ENCODE results near the gene MRTFA. TPM values are rescaled to one million over a fixed set of nuclear protein-coding genes. Genes with fewer than 3 reads are reported as not detected.

Gene MRTFA
- total and polyA plus RNA-seq, 2 donors = 22.3 to 37.6 TPM

DNA sequence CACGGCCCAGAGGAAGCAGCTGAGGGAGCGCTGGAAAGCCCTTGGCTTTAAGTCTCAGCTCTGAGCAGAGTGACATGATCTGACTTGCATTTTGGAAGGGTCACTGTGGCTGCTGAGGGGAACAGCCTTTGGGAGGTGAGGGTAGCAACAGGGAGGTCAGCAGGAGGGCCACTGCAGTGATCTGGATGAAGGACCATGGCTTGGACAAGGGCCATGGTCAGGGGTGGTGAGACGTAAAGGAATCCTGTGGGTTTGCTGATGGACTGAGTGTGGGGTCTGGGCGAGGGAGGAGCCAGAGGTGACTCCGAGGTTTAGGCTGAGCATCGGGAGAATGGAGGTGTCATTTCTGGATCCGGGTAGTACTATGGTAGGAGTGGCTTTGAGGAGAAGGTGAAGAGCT, 232.9 kb downstream of the MRTFA start:
- 87% methylated on average over 7 of the region's 7 CpGs for WGBS
- Histone ChIP-seq H3K36me3 (ENCODE audit: insufficient read depth) (no peaks in the 10 kb centered on the region), H3K4me3 (ENCODE audit: low read depth, low read length) (no peak overlapping the region), H3K27ac (ENCODE audit: low read depth) (no peak overlapping the region), H3K4me1 (ENCODE audit: insufficient read depth) (no peaks in the 10 kb centered on the region)
- DNase-seq (ENCODE audit: extremely low spot score) = no peak

DNA sequence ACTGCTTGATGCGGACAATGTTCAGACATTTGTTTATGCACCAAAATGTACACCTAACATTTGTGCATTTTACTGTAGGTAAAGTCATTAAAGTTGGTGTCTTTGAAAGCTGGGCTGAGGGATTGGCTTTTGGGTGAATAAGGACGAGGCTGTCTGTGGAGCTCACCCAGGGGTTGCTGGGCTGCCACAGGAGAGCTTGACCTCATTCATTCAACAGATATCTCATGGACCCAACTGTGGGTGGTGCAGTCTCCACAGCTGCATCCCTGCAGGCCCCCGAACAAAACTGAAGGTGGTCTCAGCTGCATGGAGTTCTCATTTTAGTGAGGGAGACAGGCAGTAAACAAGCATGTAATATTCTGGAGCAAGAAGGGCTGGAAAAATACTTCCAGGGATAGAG, 233.4 kb downstream of the MRTFA start:
- DNase-seq (ENCODE audit: extremely low spot score) = no peak
- Histone ChIP-seq H3K36me3 (ENCODE audit: insufficient read depth) (no peaks in the 10 kb centered on the region), H3K4me1 (ENCODE audit: insufficient read depth) (no peaks in the 10 kb centered on the region), H3K27ac (ENCODE audit: low read depth) (no peak overlapping the region), H3K4me3 (ENCODE audit: low read depth, low read length) (no peak overlapping the region)
- WGBS = 89% methylated on average over 3 of the region's 3 CpGs

DNA sequence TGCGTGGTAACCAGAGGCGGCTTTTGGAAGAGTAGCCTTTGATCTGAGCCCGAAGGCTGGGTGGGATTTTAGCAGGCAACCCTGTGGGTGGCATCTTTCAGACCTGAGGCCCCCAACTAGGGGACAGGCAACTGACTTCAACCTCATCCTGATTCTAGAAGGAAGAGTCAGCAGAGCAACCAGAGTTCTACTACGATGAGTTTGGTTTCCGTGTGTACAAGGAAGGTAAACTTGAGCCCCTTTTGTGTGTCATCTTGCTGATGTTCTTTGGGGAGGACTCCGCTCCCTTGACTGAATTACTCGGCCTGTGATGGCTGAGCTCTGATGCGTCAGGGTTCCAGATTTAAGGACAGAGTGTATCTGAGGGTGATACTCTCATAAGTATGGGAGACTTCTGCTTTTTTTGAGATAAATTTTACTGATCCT, 234.5 kb downstream of the MRTFA start:
- Histone ChIP-seq H3K4me1 (ENCODE audit: insufficient read depth) (no peaks in the 10 kb centered on the region), H3K36me3 (ENCODE audit: insufficient read depth) (no peaks in the 10 kb centered on the region), H3K4me3 (ENCODE audit: low read depth, low read length) (no peak overlapping the region), H3K27ac (ENCODE audit: low read depth) (no peak overlapping the region)
- WGBS = 92% methylated on average over 8 of the region's 8 CpGs
- DNase-seq (ENCODE audit: extremely low spot score) = no peak

DNA sequence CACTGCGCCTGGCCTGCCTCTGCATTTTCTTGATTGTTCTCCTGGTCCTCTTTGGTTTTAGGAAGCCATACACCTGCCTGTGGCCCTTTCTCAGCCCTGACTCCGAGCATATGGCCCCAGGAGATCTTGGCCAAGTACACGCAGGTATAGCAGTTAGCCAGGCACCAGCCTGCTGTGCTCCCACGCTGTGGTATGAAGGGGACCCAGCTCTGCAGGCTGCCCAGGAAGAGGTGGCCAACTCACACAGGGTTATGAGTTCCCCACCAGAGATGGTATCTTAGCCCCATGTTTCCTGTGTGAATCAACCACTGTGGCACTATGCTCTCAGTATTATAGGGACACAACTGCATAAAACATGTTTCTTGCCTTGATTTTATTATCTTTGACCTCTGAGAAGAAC, 235.0 kb downstream of the MRTFA start:
- H3K4me1 ChIP-seq (ENCODE audit: insufficient read depth) = no peaks in the 10 kb centered on the region
- no peaks in the 10 kb centered on the region for H3K36me3 ChIP-seq (ENCODE audit: insufficient read depth)
- no peak overlapping the region for H3K27ac ChIP-seq (ENCODE audit: low read depth)
- H3K4me3 ChIP-seq (ENCODE audit: low read depth, low read length) = no peak overlapping the region
- 96% methylated on average over 4 of the region's 4 CpGs for WGBS
- no peak for DNase-seq (ENCODE audit: extremely low spot score)

DNA sequence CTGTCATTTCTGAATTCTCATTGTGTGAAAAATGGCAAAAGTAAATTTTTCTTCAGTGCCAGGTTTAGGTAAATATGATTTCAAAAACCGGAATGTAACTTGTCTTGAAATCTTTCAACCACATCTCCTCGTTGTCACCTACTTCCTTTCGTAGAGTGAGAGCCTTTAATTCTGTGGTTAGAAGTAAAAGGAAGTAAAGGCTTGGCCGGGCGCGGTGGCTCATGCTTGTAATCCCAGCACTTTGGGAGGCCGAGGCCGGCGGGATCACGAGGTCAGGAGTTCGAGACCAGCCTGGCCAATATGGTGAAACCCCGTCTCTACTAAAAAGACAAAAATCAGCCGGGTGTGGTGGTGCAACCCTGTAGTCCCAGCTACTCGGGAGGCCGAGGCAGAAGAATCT, 236.4 kb downstream of the MRTFA start:
- H3K4me3 ChIP-seq (ENCODE audit: low read depth, low read length) = no peak overlapping the region
- WGBS = 81% methylated on average over 15 of the region's 15 CpGs
- H3K4me1 ChIP-seq (ENCODE audit: insufficient read depth) = no peaks in the 10 kb centered on the region
- no peak overlapping the region for H3K27ac ChIP-seq (ENCODE audit: low read depth)
- H3K36me3 ChIP-seq (ENCODE audit: insufficient read depth) = no peaks in the 10 kb centered on the region
- DNase-seq (ENCODE audit: extremely low spot score) = no peak

DNA sequence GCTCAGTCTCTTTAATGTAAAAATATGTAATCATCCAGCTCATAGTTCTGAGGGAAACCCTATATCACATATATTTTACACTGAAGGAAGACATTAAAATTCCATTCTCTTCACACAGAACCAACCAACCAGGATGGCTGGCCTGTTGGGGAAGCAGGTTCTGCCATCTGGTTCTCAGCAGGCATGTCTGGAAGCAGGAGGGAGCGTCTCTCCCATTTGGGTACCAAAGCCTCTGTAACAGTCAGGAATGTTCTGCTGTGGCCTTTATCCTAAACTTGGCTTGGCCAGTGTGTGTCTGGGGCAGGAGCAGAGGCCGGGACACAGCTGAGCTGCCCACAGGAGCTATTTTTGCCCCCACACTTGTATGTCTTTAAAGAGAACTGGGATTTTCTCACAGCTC, 236.9 kb downstream of the MRTFA start:
- DNase-seq (ENCODE audit: extremely low spot score) = no peak
- Histone ChIP-seq H3K4me3 (ENCODE audit: low read depth, low read length) (no peak overlapping the region), H3K4me1 (ENCODE audit: insufficient read depth) (no peaks in the 10 kb centered on the region), H3K27ac (ENCODE audit: low read depth) (no peak overlapping the region), H3K36me3 (ENCODE audit: insufficient read depth) (no peaks in the 10 kb centered on the region)
- 85% methylated on average over 2 of the region's 2 CpGs for WGBS

DNA sequence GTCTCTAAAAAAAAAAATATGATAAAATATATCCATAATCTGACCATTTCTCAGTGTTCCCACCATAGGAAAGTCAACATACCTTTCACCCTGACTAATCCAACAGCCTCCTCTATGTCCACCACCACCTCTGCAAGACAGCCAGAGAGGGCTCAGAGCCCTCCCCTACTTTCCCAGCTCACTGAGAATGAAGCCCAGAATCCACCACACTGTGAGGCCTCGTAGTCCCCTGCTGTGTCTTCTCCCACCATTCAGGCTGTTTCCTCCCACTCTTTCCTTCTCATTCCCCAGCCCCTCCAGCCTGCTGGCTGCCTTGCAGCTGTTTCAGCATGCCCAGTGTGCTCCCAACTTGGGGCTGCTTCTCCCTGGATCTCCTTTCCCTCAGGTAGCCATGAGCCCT, 239.1 kb downstream of the MRTFA start:
- H3K27ac ChIP-seq (ENCODE audit: low read depth) = peak overlapping the region; percentile 64
- H3K4me3 ChIP-seq (ENCODE audit: low read depth, low read length) = no peak overlapping the region
- 50% methylated on average over 1 of the region's 1 CpG for WGBS
- H3K36me3 ChIP-seq (ENCODE audit: insufficient read depth) = no peaks in the 10 kb centered on the region
- H3K4me1 ChIP-seq (ENCODE audit: insufficient read depth) = no peaks in the 10 kb centered on the region
- no peak for DNase-seq (ENCODE audit: extremely low spot score)

DNA sequence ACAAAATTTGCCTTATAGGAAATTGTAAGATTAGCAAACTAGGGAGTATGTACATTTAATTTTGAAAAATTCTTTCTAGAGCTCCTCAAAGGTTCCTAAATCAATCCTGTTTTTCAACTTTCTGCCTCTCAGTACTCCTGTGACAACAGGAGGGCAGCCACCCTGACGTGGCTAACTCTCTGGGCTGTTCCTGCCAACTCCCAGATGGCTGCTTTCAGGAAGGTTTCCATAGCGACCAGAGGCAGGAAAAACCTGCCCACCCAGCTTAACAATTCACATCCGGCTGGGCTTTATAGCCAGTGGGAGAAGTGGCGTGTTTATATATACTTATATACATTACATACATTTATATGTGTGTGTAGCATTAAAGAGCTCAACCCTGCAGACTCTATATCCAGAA, 239.6 kb downstream of the MRTFA start:
- WGBS = 38% methylated on average over 4 of the region's 4 CpGs
- Histone ChIP-seq H3K36me3 (ENCODE audit: insufficient read depth) (no peaks in the 10 kb centered on the region), H3K27ac (ENCODE audit: low read depth) (no peak overlapping the region), H3K4me3 (ENCODE audit: low read depth, low read length) (no peak overlapping the region), H3K4me1 (ENCODE audit: insufficient read depth) (no peaks in the 10 kb centered on the region)
- DNase-seq (ENCODE audit: extremely low spot score) = peak; percentile 78

DNA sequence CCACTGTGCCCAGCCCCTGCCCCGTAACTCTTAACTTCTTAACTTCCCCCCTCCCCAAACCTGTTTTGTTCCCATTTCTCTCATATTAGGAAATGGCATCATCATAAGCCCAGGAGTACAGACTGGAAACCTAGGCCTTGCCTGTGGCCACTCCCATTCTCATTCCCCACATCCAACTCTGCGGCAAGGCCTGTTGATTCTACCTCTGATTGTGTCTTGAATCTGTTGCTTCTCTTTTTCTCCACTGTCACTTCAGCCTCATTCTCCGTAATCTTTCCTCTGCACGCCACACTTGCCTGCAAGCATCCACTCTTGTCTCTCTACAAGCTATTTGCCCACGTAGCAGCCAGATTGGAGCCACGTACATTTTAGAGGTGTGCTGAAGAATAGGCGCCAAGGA, 240.9 kb downstream of the MRTFA start:
- 89% methylated on average over 7 of the region's 7 CpGs for WGBS
- Histone ChIP-seq H3K36me3 (ENCODE audit: insufficient read depth) (no peaks in the 10 kb centered on the region), H3K4me3 (ENCODE audit: low read depth, low read length) (no peak overlapping the region), H3K27ac (ENCODE audit: low read depth) (no peak overlapping the region), H3K4me1 (ENCODE audit: insufficient read depth) (no peaks in the 10 kb centered on the region)
- no peak for DNase-seq (ENCODE audit: extremely low spot score)

DNA sequence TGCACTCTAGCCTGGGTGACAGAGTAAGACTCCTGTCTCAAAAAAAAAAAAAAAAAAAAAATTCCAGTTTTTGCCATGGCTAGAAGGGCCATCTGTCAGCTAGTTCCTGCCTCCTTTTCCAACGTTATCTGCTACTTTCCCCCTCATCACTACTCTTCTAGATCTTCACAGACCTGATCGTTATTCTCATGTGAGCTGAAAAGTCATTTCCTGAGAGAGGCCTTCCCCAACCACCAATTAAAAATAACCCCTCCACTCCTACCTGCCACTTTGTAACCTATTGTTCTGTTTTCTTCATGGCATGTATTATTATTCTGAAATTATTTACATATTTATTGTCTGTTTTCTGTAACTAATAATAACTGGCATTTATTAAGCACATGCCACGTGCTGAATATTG, 241.9 kb downstream of the MRTFA start:
- WGBS = 81% methylated on average over 3 of the region's 3 CpGs
- H3K27ac ChIP-seq (ENCODE audit: low read depth) = no peak overlapping the region
- no peak for DNase-seq (ENCODE audit: extremely low spot score)

DNA sequence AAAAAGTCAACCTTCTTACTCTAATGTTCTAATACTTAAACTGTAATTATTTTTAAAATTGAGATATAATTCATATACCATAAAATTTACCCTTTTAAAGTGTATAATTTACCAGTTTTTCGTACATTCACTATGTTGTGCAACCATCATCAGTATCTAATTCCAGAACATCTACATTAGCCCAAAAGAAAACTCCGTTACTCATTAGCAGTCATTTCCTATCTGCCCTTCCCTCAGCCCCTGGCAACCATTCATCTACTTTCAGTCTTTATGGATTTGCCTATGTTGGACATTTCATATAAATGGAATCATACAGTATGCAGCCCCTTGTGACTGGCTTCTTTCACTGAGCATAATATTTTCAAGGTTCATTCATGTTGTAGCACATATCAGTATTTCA, 243.9 kb downstream of the MRTFA start:
- WGBS = 85% methylated on average over 2 of the region's 2 CpGs
- DNase-seq (ENCODE audit: extremely low spot score) = no peak
- H3K27ac ChIP-seq (ENCODE audit: low read depth) = no peak overlapping the region
- no peaks in the 10 kb centered on the region for H3K4me1 ChIP-seq (ENCODE audit: insufficient read depth)
- no peak overlapping the region for H3K4me3 ChIP-seq (ENCODE audit: low read depth, low read length)
- H3K36me3 ChIP-seq (ENCODE audit: insufficient read depth) = no peaks in the 10 kb centered on the region

More for the DNA sequence above, 241.9 kb downstream of the MRTFA start:
- Histone ChIP-seq H3K4me1 (ENCODE audit: insufficient read depth) (no peaks in the 10 kb centered on the region), H3K4me3 (ENCODE audit: low read depth, low read length) (no peak overlapping the region), H3K36me3 (ENCODE audit: insufficient read depth) (no peaks in the 10 kb centered on the region)

DNA sequence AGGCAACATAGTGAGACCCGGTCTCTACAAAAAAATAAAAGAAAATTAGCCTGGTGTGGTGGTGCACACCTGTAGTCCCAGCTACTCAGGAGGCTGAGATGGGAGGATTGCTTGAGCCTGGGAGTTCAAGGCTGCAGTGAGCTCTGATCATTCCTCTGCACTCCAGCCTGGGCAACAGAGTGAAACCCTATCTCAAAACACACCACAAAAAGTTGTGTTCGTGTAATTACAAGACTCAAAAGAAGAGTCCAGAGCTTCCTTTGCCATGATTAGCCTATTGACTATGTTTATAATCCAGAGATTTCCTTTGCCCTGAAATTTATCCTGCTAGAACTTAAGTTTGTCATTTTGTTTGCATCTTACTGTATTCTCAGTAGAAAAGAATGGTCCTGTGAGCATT, 245.1 kb downstream of the MRTFA start:
- Histone ChIP-seq H3K4me3 (ENCODE audit: low read depth, low read length) (no peak overlapping the region), H3K4me1 (ENCODE audit: insufficient read depth) (no peaks in the 10 kb centered on the region), H3K36me3 (ENCODE audit: insufficient read depth) (no peaks in the 10 kb centered on the region), H3K27ac (ENCODE audit: low read depth) (no peak overlapping the region)
- DNase-seq (ENCODE audit: extremely low spot score) = no peak
- 79% methylated on average over 2 of the region's 2 CpGs for WGBS

DNA sequence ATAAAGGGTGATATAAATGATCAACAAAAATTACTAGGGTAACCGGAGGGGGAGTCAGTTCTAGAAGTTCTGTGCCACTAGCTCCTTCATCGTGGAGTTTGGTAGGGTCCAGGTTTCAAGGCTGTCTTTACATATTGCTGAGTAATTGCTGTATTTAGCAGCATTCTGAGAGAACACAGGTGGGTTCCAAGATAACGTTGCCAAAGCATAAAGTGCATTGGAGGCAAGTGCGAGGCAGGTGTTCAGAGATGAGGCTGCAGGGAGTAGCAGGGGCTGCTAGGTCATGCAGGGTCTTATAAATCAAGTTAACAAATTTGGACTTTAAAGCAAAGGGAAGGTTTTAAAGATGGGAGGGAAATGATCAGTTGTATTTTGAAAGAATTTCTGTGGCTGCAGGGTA, 248.3 kb downstream of the MRTFA start:
- 69% methylated on average over 4 of the region's 4 CpGs for WGBS
- Histone ChIP-seq H3K4me3 (ENCODE audit: low read depth, low read length) (no peak overlapping the region), H3K36me3 (ENCODE audit: insufficient read depth) (no peaks in the 10 kb centered on the region), H3K27ac (ENCODE audit: low read depth) (no peak overlapping the region), H3K4me1 (ENCODE audit: insufficient read depth) (no peaks in the 10 kb centered on the region)
- no peak for DNase-seq (ENCODE audit: extremely low spot score)

DNA sequence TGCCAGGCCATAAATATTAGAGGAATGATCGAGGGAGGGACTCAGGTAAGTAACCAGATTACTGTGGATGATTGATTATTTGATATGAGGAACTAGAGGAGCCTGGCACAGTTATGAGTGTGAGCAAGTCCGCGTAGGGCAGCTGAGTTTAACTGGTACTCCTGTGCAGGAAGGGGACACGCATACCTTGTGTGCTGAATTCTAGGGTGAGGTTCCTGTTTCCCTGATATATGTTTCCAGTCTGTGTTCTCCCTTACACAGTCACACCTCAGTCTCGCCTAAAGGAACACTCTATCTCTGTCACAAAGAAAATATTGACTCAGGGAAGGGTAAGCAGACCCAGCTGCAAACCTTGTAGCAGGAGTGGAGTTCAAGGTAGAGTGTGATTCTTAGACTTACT, 248.8 kb downstream of the MRTFA start:
- Histone ChIP-seq H3K27ac (ENCODE audit: low read depth) (peak overlapping the region; percentile 56), H3K4me3 (ENCODE audit: low read depth, low read length) (no peak overlapping the region), H3K4me1 (ENCODE audit: insufficient read depth) (no peaks in the 10 kb centered on the region), H3K36me3 (ENCODE audit: insufficient read depth) (no peaks in the 10 kb centered on the region)
- 74% methylated on average over 5 of the region's 5 CpGs for WGBS
- DNase-seq (ENCODE audit: extremely low spot score) = no peak

DNA sequence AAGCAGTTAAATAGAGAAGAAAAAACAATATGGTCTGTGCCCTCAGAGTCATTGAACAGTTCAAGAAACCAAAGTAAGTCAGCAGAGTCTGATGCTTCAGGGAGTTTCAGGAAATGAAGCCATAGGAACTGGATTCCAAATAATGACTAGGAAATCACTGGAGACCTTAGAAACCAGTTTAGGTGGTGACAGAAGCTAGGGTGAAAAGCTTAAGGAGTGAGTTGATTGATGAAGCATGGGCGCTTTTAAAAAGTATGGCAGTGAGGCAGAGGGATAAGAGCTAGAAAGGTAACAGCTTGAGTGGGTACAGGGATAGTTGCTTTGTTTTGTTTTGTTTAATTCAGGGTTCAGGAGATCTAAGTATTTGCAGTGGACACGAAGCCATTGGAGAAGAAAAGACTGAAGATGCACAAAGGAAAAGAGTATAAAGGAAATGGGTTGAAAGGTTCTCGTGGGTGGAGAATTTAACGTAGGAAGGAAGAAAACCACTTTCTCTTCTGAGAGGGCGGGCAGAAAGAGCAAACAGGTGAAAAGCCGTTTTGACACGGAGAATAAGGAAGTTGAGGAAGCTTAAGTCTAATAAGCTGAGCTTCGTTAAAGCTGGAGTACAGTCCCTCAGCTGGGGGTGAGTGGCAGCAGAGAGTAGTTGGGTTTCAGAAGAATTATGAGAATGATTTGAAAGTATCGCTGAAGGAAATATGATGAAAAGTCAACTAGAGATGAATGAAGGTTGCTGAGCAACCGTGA, 251.3 kb downstream of the MRTFA start:
- DNase-seq (ENCODE audit: extremely low spot score) = no peak
- 72% methylated on average over 10 of the region's 10 CpGs for WGBS
- Histone ChIP-seq H3K4me1 (ENCODE audit: insufficient read depth) (peaks cover 1% of the 10 kb centered on the region), H3K36me3 (ENCODE audit: insufficient read depth) (peaks cover 2% of the 10 kb centered on the region), H3K4me3 (ENCODE audit: low read depth, low read length) (no peak overlapping the region), H3K27ac (ENCODE audit: low read depth) (peak overlapping the region; percentile 11)

All from urinary bladder (tissue), 4 donors.